GM19397 (cell line): ENCODE measurements around the gene NPC2.

ENCODE experiments used
- ATAC-seq: cut with Tn5 transposase; IDR thresholded peaks from one replicate; pipeline ENCODE4 v1.9.1; 2021; ENCODE audit warnings: mild to moderate bottlenecking, moderate library complexity; ENCODE audit not compliant: unreplicated experiment

Gene NPC2

DNA sequence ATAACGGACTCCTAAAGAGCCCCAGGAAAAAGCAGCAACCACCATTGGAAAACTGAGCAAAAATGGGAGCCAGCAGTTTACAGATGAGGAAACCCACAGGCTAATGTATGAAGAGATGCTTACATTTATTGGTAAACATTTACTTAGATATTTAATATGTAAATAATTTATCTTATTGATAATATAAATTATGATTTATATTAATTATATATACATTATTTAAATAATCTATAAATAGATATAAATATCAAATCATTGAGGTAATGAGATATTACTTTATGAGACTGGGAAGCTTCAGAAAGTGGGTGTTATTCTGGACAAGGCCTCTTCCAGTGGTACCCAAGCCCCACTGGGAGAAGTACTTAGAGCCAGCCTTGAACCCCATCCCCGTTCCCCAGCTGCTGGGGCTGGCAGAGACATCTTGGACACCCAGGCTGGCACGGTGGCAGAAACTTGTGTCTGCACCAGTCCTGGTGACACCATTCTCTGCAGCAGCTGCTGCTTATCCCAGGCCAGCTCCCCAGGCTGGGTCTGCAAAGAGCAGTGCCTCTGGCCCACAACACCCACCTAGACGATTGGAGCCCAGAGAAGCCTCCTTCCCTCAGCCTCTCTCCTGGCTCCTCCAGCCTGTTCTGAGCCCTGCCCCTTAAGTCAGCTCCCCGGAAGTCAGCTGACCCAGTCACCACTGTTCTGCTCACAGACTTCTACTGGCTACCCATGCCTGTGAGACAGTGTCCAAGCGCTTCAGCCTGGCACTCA lies 26.4 kb upstream of the NPC2 start:
- no peak for ATAC-seq

GRCh38 chr14:74518221-74518620 lies 25.1 kb upstream of the NPC2 start:
- ATAC-seq, result no peak

GRCh38 chr14:74517731-74518130 lies 24.6 kb upstream of the NPC2 start:
- no peak for ATAC-seq

GRCh38 chr14:74516451-74517160 lies 23.5 kb upstream of the NPC2 start:
- ATAC-seq, result no peak

- no peak for ATAC-seq
Measured at GRCh38 chr14:74515891-74516412, 22.8 kb upstream of the NPC2 start.

DNA sequence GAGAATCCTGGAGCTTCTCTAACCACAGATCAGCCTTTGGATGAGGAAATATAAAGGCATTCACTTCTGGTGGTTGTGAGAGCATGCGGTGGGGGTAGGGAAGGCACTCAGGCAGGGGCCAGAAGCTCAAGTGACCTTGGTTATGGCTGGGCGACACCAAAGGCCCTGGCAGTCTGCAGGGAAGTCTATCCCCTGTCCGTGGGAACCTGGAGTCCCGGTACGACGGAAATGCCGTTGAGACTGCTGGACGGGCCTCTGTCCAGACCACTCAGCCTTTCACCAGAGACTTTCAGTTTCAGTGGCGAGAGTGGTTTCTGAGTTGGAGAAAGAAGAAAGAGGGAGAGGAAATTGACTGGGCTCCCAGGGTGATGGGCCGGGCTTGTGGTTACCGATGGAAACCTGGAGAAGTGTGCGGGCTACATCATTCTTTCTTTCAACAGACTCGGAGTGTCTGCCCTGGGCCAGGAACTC lies 21.4 kb upstream of the NPC2 start:
- no peak for ATAC-seq

GRCh38 chr14:74511966-74512830 lies 19.1 kb upstream of the NPC2 start:
- no peak for ATAC-seq

- ATAC-seq, result no peak
Measured at GRCh38 chr14:74510959-74511409, 17.9 kb upstream of the NPC2 start.

DNA sequence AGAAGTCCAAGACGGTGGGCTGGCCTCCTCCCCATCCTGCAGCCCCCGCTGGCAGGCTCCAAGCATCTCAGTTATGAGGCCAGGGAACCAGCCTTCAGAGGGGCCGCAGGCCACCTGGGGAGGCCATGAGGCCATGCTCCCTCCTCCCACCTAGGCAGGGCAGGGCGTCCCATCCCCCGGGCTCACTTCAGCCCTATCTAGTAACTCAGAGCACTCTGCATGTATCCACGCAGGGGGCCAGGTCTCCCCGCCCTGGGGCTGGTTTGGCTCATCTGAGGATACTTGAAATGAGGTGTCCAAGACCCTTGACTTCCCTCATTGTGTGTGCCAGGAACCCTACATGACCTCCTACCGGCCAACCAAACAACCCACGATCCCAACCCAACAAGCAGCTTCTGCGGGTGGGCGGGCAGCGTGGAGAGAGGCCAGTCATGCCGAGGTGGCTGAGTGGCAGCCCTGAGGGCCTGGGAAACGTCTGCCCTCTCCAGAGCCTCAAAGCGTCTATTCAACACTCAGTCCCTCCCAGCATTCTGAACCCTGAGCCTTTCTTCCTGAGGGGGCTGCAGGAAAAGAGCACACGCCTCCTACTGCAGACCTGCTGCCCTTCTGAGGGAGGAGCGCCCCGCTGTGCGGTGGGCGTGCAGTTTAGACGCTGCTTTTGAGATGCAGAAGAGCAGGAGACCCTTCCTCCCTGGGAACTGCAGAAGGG lies 17.3 kb upstream of the NPC2 start:
- no peak for ATAC-seq

- ATAC-seq, result no peak
Measured at GRCh38 chr14:74509587-74510222, 16.6 kb upstream of the NPC2 start.

GRCh38 chr14:74508844-74509428 lies 15.8 kb upstream of the NPC2 start:
- ATAC-seq, result no peak

- no peak for ATAC-seq
Measured at GRCh38 chr14:74508292-74508731, 15.2 kb upstream of the NPC2 start.

DNA sequence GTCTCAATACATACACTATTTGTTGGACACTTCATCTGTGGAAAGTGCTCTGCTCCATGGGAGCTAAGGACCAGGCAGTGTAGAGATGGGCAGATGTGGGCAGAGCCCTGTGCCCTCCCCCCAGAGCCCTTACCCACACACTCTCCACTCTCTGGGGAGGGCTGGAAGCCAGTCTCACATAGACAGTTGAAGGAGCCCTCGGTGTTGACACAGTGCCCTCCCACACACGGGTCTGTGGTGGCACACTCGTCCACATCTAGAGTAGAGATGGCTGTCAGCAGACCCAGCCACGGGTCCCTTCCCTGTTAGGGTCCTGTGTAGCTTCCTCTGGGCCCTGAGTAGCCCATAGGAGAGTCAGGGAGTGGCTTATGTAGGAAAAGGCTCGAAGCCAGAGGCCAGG lies 14.7 kb upstream of the NPC2 start:
- ATAC-seq, result no peak

DNA sequence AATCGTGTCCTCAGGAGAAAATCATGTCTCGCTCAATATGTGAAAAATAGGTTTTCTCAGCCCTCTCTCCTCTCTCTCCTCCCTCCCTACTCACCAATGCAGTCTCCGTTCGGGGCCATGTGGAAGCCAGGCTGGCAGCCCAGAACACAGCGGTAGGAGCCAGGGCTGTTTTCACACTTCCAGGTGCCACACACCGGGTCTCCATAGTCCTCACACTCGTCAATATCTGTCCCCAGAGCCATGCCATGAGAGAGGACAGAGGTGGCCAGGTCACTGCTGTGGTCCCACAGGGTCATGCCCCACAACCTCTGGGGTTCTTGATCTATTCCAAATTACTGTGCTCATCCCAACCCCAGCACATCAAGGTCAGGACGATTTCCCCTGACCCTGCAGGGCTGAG lies 14.0 kb upstream of the NPC2 start:
- no peak for ATAC-seq

DNA sequence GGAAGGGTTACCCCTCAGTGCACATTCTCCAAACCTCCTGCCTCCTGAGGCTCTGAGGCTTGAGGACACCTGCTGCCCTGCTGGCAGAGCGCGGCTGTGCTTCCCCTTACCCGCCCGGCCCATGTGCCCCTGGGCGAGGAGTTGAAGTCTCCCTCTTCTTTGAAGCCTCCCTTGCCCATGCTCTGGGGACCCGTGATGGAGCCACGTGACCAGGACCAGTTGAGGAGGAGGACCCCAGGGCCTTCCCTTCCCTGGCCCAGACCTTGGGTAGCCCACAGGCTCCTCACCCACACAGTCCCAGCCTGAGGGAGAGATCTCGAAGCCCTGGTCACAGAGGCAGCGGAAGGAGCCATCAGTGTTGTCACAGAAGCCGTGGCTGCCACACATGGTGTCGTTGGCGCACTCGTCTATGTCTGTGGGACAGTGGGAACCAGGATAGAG lies 13.3 kb upstream of the NPC2 start:
- no peak for ATAC-seq

DNA sequence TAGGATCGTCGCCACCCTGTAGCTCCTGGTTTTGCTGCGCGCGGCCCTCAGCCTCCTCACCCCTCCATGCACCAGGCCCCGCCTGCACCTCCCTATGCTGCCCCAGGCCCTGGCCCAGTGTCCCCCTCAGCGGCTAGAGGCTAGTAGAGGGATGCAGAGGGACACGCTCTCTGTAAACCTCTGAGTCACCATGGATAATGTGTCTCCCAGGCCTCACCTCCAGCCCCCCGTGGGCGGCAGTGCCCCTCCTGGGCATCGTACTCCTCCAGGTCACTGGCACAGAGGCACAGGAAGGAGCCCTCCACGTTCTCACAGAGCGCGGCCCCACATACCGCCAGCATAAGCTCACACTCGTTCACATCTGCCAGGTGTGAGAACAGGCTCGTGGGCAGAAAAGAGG lies 12.7 kb upstream of the NPC2 start:
- ATAC-seq, result no peak

DNA sequence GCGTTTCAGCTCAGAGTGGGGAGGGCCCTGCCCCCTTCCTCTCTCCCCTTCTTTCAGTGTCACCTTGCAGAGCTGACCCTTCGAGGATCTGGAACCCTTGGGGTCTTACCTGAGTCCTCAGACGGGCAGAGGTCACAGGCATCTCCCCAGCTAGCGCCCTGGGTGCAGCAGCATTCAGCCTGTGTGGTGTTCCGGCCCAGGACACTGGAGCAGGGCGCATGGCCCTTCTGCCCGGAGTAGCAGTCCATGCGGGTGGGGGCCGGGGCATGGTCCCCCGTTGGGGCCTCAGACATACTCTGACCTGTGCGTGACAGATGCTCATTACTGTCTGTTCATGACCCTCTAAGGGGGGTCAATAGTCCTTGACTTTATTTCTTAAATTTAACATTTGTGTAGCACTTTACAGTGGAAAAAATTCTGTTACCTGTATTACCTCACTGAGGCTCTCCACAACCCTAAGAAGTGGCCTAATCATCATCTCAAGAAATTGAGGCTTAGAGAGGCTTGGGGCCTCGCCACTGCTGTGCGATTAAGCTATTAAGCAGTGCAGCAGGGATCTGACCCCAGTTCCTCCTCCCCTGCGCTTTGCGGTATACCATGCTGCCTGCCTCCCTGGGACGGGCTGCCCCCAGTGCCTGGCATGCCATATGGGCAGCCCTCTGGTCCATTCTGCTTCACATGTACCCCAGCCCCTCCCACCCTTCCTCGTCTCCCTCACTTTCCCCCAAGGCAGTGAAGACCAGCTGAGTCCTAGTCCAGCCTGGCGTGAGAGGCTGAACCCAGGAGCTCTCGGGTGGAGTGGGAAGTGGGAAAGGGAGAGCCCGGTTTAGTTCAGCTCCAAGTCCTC lies 12.0 kb upstream of the NPC2 start:
- ATAC-seq, result no peak

GRCh38 chr14:74504412-74504811 lies 11.3 kb upstream of the NPC2 start:
- ATAC-seq, result no peak

DNA sequence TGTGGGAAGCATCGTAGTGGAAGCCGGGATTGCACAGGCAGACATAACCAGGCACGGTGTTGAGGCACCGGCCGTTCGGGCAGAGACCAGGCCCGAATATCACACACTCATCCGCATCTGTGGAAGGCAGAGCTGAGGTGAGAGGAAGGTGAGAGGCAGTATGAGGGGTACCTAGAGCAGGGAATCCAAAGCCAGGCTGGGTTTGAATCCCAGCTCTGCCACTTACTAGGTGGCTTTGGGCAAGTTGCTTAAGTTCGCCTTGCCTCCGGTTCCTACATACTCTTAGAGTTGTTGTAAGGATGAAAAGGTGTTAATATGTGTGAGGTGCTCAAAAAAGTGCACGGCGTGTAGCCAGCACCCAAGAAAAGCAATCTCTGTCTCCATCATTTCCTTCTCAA lies 10.8 kb upstream of the NPC2 start:
- no peak for ATAC-seq
